OCI-LY7 (cell line): ENCODE data around the gene CDX1.

Source experiments
- CTCF ChIP-seq: fragments of 200-600 bp; sonication (generic); conservative IDR thresholded peaks from 2 replicates; pipeline ENCODE4 v1.5.1; 2014; ENCODE audit warnings: mild to moderate bottlenecking, antibody characterized with exemption, low read length, moderate library complexity, mixed read lengths
- EZH2phosphoT487 ChIP-seq: fragments of 200-600 bp; sonication (generic); IDR thresholded peaks from 2 replicates; pipeline ENCODE4 v1.6.1; 2018; ENCODE audit warnings: low read depth, borderline replicate concordance, mild to moderate bottlenecking, mixed run types, antibody characterized with exemption, low read length, moderate library complexity, mixed read lengths

GRCh38 chr5:150186137-150186536 is 19.6 kb downstream of the CDX1 start:
- TF ChIP-seq CTCF (no peak), EZH2phosphoT487 (no peak)
